ENCODE data around the gene HNRNPUL1.

DNA sequence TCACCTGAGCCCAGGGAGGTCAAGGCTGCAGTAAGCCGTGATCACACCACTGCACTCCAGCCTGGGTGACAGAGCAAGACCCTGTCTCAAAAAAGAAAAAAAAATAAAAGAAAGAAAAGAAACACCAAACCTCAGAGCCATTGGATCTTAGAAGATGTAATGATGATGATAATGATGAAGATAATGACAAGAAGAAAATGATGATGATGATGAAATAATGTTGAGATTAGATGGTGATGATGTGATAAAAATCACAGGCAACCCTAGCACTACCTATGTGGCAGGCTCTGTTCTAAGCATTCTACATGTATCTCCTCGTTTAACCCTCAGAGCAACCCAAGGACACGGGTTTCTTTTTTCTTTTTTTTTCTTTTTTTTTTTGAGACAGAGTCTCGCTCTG is 20.1 kb upstream of the HNRNPUL1 start:
- TF ChIP-seq, protein P1, sequence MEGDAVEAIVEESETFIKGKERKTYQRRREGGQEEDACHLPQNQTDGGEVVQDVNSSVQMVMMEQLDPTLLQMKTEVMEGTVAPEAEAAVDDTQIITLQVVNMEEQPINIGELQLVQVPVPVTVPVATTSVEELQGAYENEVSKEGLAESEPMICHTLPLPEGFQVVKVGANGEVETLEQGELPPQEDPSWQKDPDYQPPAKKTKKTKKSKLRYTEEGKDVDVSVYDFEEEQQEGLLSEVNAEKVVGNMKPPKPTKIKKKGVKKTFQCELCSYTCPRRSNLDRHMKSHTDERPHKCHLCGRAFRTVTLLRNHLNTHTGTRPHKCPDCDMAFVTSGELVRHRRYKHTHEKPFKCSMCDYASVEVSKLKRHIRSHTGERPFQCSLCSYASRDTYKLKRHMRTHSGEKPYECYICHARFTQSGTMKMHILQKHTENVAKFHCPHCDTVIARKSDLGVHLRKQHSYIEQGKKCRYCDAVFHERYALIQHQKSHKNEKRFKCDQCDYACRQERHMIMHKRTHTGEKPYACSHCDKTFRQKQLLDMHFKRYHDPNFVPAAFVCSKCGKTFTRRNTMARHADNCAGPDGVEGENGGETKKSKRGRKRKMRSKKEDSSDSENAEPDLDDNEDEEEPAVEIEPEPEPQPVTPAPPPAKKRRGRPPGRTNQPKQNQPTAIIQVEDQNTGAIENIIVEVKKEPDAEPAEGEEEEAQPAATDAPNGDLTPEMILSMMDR (conservative IDR thresholded peaks at IDR 0.05 in 1 of 2, IDR thresholded peaks at IDR 0.05 in 1 of 2; ENCODE audit: low read depth in 1 of 2, low read length in 2 of 2): no peak
- TF ChIP-seq EZH2 (IDR thresholded peaks at IDR 0.05; ENCODE audit: low read length, missing control alignments): no peak

Measured in fibroblast of lung (primary cell).